Neural progenitor cell (in vitro differentiated cells): ENCODE data around the gene CHST13. TPM values are rescaled to one million over a fixed set of nuclear protein-coding genes. Genes with fewer than 3 reads are reported as not detected.

Source experiments
- DNase-seq: peaks from one replicate; pipeline ENCODE4 v3.0.0-alpha.2; 2016; ENCODE audit warnings: low spot score
- H2AFZ ChIP-seq: fragments of 200-600 bp; sonication (generic); replicated peaks from 2 replicates; pipeline ENCODE4 v1.6.1; 2016; ENCODE audit warnings: antibody characterized with exemption
- H3F3A ChIP-seq: fragments of 200-600 bp; sonication (generic); 2 replicates; pipeline ENCODE4 v1.6.1; 2016; ENCODE audit warnings: antibody characterized with exemption, low read depth
- H3K27ac ChIP-seq: fragments of 200-600 bp; sonication (generic); 2 replicates; pipeline ENCODE4 v1.5.1; 2016; ENCODE audit warnings: mild to moderate bottlenecking
- H3K27me3 ChIP-seq: fragments of 200-600 bp; sonication (generic); 2 replicates; pipeline ENCODE4 v1.6.1; 2016; ENCODE audit warnings: mild to moderate bottlenecking, moderate library complexity
- H3K36me3 ChIP-seq: fragments of 200-600 bp; sonication (generic); 2 replicates; pipeline ENCODE4 v1.5.1; 2016
- H3K4me1 ChIP-seq: fragments of 200-600 bp; sonication (generic); 2 replicates; pipeline ENCODE4 v1.6.1; 2016; ENCODE audit warnings: mixed run types
- H3K4me2 ChIP-seq: fragments of 200-600 bp; sonication (generic); 2 replicates; pipeline ENCODE4 v1.6.1; 2016
- H3K4me3 ChIP-seq: fragments of 200-600 bp; sonication (generic); 2 replicates; pipeline ENCODE4 v1.5.1; 2016
- H3K79me2 ChIP-seq: fragments of 200-600 bp; sonication (generic); 2 replicates; pipeline ENCODE4 v1.6.1; 2016; ENCODE audit warnings: low read depth
- H3K9ac ChIP-seq: fragments of 200-600 bp; sonication (generic); 2 replicates; pipeline ENCODE4 v1.6.1; 2016
- H3K9me3 ChIP-seq: fragments of 200-600 bp; sonication (generic); 2 replicates; pipeline ENCODE4 v1.5.1; 2016; ENCODE audit warnings: low read depth
- H4K20me1 ChIP-seq: fragments of 200-600 bp; sonication (generic); 2 replicates; pipeline ENCODE4 v1.6.1; 2016; ENCODE audit warnings: low read depth
- H3K27ac Mint-ChIP-seq: 3 replicates; pipeline ENCODE4 v1.8.0; 2021; ENCODE audit warnings: mixed read lengths
- H3K27me3 Mint-ChIP-seq: 2 replicates; pipeline ENCODE4 v1.8.0; 2022; ENCODE audit warnings: low read depth, mild to moderate bottlenecking, inconsistent platforms, moderate library complexity, mixed read lengths; ENCODE audit not compliant: insufficient read depth
- H3K36me3 Mint-ChIP-seq: 3 replicates; pipeline ENCODE4 v1.8.0; 2021; ENCODE audit warnings: mixed read lengths
- H3K4me1 Mint-ChIP-seq: 3 replicates; pipeline ENCODE4 v1.8.0; 2021; ENCODE audit warnings: mixed read lengths
- H3K4me3 Mint-ChIP-seq: 3 replicates; pipeline ENCODE4 v1.8.0; 2021; ENCODE audit warnings: mild to moderate bottlenecking, moderate library complexity, mixed read lengths
- H3K9me3 Mint-ChIP-seq: 3 replicates; pipeline ENCODE4 v1.8.0; 2020; ENCODE audit warnings: mixed read lengths
- CTCF ChIP-seq: fragments of 200-600 bp; sonication (generic); IDR thresholded peaks from 2 replicates; pipeline ENCODE4 v1.5.1; 2017; ENCODE audit warnings: antibody characterized with exemption, mild to moderate bottlenecking
- EZH2 ChIP-seq: fragments of 200-600 bp; sonication (generic); IDR thresholded peaks from 2 replicates; pipeline ENCODE4 v1.6.1; 2017; ENCODE audit warnings: antibody characterized with exemption, mild to moderate bottlenecking, moderate library complexity
- EZH2phosphoT487 ChIP-seq: fragments of 200-600 bp; sonication (generic); IDR thresholded peaks from 2 replicates; pipeline ENCODE4 v1.6.1; 2017; ENCODE audit warnings: antibody characterized with exemption
- total RNA-seq: library from RNA; depleted of rRNA; stranded (reverse); fragments of >200 nt; gene quantifications from 2 replicates; pipeline ENCODE4 v1.2.3, GENCODE V29; 2015; ENCODE audit warnings: low replicate concordance

CHST13 gene
- total RNA-seq, 1 donor from 2014 or later: 0.09 TPM

- Histone ChIP-seq H4K20me1 (no peaks in the 10 kb centered on the region), H3K4me2 (no peak overlapping the region), H3F3A (no peaks in the 10 kb centered on the region), H3K79me2 (no peaks in the 10 kb centered on the region), H3K27ac (no peak overlapping the region), H3K4me1 (no peaks in the 10 kb centered on the region), H3K9me3 (no peaks in the 10 kb centered on the region), H2AFZ (no peak overlapping the region), H3K27me3 (no peaks in the 10 kb centered on the region), H3K36me3 (no peaks in the 10 kb centered on the region), H3K4me3 (no peak overlapping the region), H3K9ac (no peak overlapping the region)
- H3K4me3 Mint-ChIP-seq: no peak overlapping the region
- DNase-seq: no peak
- H3K36me3 Mint-ChIP-seq: no peaks in the 10 kb centered on the region
- peaks cover 31% of the 10 kb centered on the region for H3K4me1 Mint-ChIP-seq
- TF ChIP-seq EZH2 (no peak), CTCF (no peak), EZH2phosphoT487 (no peak)
- no peaks in the 10 kb centered on the region for H3K9me3 Mint-ChIP-seq
- no peak overlapping the region for H3K27ac Mint-ChIP-seq
- H3K27me3 Mint-ChIP-seq: peaks cover 8% of the 10 kb centered on the region
Observed at GRCh38 chr3:126484148-126484547, 39.8 kb upstream of the CHST13 start.

GRCh38 chr3:126484662-126485061, 39.3 kb upstream of the CHST13 start:
- Mint-ChIP-seq H3K9me3 (no peaks in the 10 kb centered on the region), H3K4me3 (peak overlapping the region; percentile 54), H3K36me3 (no peaks in the 10 kb centered on the region), H3K27ac (peak overlapping the region; percentile 57), H3K4me1 (peaks cover 31% of the 10 kb centered on the region), H3K27me3 (peaks cover 12% of the 10 kb centered on the region)
- no peaks in the 10 kb centered on the region for H3K4me1 ChIP-seq
- DNase-seq: no peak
- H2AFZ ChIP-seq: no peak overlapping the region
- no peak overlapping the region for H3K4me3 ChIP-seq
- no peaks in the 10 kb centered on the region for H3K27me3 ChIP-seq
- no peaks in the 10 kb centered on the region for H4K20me1 ChIP-seq
- no peaks in the 10 kb centered on the region for H3F3A ChIP-seq
- no peaks in the 10 kb centered on the region for H3K79me2 ChIP-seq
- H3K9ac ChIP-seq: no peak overlapping the region
- no peak overlapping the region for H3K27ac ChIP-seq
- TF ChIP-seq EZH2: no peak
- H3K9me3 ChIP-seq: no peaks in the 10 kb centered on the region
- H3K36me3 ChIP-seq: no peaks in the 10 kb centered on the region
- H3K4me2 ChIP-seq: no peak overlapping the region

DNA sequence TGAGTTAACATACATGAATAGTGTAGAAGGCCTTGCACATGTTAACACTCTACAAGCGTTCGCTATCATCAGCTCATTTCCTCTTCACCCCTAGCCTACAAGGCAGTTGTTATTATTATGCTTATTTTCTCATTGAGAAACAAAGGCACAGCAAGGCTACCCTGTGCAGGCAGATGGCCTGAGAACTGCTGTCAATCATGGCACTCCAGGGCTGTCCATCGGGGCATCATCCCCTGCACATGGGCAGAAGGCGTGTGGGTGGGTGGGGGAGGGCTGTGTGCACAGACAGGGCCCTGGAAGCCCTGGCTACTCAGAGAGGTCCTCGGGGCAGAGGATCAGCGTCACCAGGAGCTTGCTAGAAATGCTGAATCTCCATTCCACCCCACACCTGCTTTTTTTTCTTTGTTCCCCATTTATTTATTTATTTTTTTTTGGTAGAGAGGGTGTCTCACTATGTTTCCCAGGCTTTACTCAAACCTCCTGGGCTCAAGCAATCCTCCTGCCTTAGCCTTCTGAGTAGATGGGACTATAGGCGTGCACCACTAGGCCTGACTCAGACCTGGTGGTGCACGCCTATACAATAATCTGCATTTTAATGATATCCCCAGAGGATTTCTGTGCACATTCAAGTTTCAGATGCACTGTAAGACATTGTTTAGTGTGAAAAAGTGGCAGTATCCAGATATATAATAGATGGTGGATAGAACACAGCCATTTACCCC, 38.6 kb upstream of the CHST13 start:
- Mint-ChIP-seq H3K36me3 (no peaks in the 10 kb centered on the region), H3K4me3 (no peak overlapping the region), H3K27ac (peak overlapping the region; percentile 58), H3K9me3 (no peaks in the 10 kb centered on the region), H3K27me3 (peaks cover 13% of the 10 kb centered on the region), H3K4me1 (peaks cover 37% of the 10 kb centered on the region)
- H3K27me3 ChIP-seq: no peaks in the 10 kb centered on the region
- H3K4me3 ChIP-seq: no peak overlapping the region
- no peak overlapping the region for H2AFZ ChIP-seq
- no peak for TF ChIP-seq EZH2
- no peak for TF ChIP-seq CTCF
- TF ChIP-seq EZH2phosphoT487: no peak
- H3K4me1 ChIP-seq: no peaks in the 10 kb centered on the region
- H4K20me1 ChIP-seq: no peaks in the 10 kb centered on the region
- no peak overlapping the region for H3K27ac ChIP-seq
- no peaks in the 10 kb centered on the region for H3F3A ChIP-seq
- H3K4me2 ChIP-seq: no peak overlapping the region
- H3K79me2 ChIP-seq: no peaks in the 10 kb centered on the region
- no peaks in the 10 kb centered on the region for H3K9me3 ChIP-seq
- no peak overlapping the region for H3K9ac ChIP-seq
- no peaks in the 10 kb centered on the region for H3K36me3 ChIP-seq
- DNase-seq: no peak

- no peaks in the 10 kb centered on the region for H3K9me3 ChIP-seq
- no peak overlapping the region for H3K27ac ChIP-seq
- no peak overlapping the region for H3K4me3 ChIP-seq
- H3K4me2 ChIP-seq: no peak overlapping the region
- no peak for TF ChIP-seq EZH2
- TF ChIP-seq CTCF: no peak
- peaks cover 40% of the 10 kb centered on the region for H3K4me1 Mint-ChIP-seq
- H4K20me1 ChIP-seq: no peaks in the 10 kb centered on the region
- H3K79me2 ChIP-seq: no peaks in the 10 kb centered on the region
- H3F3A ChIP-seq: no peaks in the 10 kb centered on the region
- no peaks in the 10 kb centered on the region for H3K36me3 ChIP-seq
- no peaks in the 10 kb centered on the region for H3K4me1 ChIP-seq
- peaks cover 14% of the 10 kb centered on the region for H3K27me3 Mint-ChIP-seq
- DNase-seq: no peak
- no peak overlapping the region for H3K9ac ChIP-seq
- H3K27ac Mint-ChIP-seq: peak overlapping the region; percentile 58
- no peaks in the 10 kb centered on the region for H3K36me3 Mint-ChIP-seq
- no peaks in the 10 kb centered on the region for H3K27me3 ChIP-seq
- H3K9me3 Mint-ChIP-seq: no peaks in the 10 kb centered on the region
- no peak overlapping the region for H2AFZ ChIP-seq
- no peak overlapping the region for H3K4me3 Mint-ChIP-seq
Observed at GRCh38 chr3:126485956-126486355, 38.0 kb upstream of the CHST13 start.
